Gastrocnemius medialis (tissue), 4 donors: ENCODE results near the gene HOMER2.

ENCODE experiments used
- CTCF ChIP-seq, 5 experiments: fragments of 450-650 bp in 3 of 5; fragments of 200-600 bp in 2 of 5; sonication (generic) in 2 of 5; IDR thresholded peaks in 4 of 5; conservative IDR thresholded peaks in 1 of 5; 1 replicate in 4 of 5; 2 replicates in 1 of 5; pipeline ENCODE4 v1.5.1; 2016 to 2019; ENCODE audit warnings: antibody characterized with exemption in 5 of 5, mild to moderate bottlenecking in 3 of 5, moderate library complexity in 3 of 5
- POLR2A ChIP-seq, 2 donors: fragments of 450-650 bp; IDR thresholded peaks; one replicate each; pipeline ENCODE4 v1.6.1; 2017; ENCODE audit warnings: antibody characterized with exemption in 2 of 2, mild to moderate bottlenecking in 2 of 2, moderate library complexity in 2 of 2

GRCh38 chr15:82839136-82839535 is 113.4 kb downstream of the HOMER2 start:
- TF ChIP-seq POLR2A (IDR thresholded peaks at IDR 0.05) = no peak
- TF ChIP-seq CTCF (IDR thresholded peaks at IDR 0.05 in 4 of 5, conservative IDR thresholded peaks at IDR 0.05 in 1 of 5) = no peak
